GM12878 (cell line): Measurements from ENCODE around the gene ZCCHC4. TPM values are rescaled to one million over a fixed set of nuclear protein-coding genes. Genes with fewer than 3 reads are reported as not detected.

Experiments
- ATAC-seq: fragments of 200-7000 bp; cut with Tn5 transposase; 3 replicates; pipeline ENCODE4 v1.9.1; 2020; ENCODE audit warnings: mild to moderate bottlenecking, moderate library complexity
- BruUV-seq: library from RNA; stranded (reverse); fragments of 400-500 nt; replicated peaks from 2 replicates; lab custom pipeline; 2021; lab: Mats Ljungman, UMichigan
- CTCF ChIA-PET: fragments of 300-600 bp; sonication (Branson Sonifier 250); formaldehyde crosslinking; extraction: SDS; loops from one replicate; lab custom pipeline; 2021; ENCODE audit warnings: inconsistent platforms; lab: Yijun Ruan, JAX
- POLR2A ChIA-PET: fragments of 350-600 bp; formaldehyde crosslinking; extraction: SDS; loops from one replicate; lab custom pipeline; 2021; ENCODE audit warnings: inconsistent platforms; lab: Charles Lee
- RAD21 ChIA-PET: fragments of 300-600 bp; sonication (Branson Sonifier 250); formaldehyde crosslinking; loops from one replicate; lab custom pipeline; 2023; ENCODE audit warnings: antibody characterized with exemption; ENCODE audit not compliant: unreplicated experiment; lab: Charles Lee
- SMC1A ChIA-PET: fragments of 300-600 bp; sonication (Branson Sonifier 250); formaldehyde crosslinking; loops from one replicate; lab custom pipeline; 2023; ENCODE audit not compliant: unreplicated experiment, uncharacterized antibody; lab: Charles Lee
- DNase-seq: peaks from one replicate; pipeline ENCODE4 v3.0.0-alpha.2; 2011; ENCODE audit warnings: low read depth, low spot score
- FAIRE-seq: peaks from 3 replicates; lab custom pipeline; 2011; peaks lifted over from hg19 to GRCh38; lab: Jason Lieb, UNC
- H2AFZ ChIP-seq: 2 replicates; pipeline ENCODE4 v1.6.0; 2011; ENCODE audit warnings: low read depth, low read length, control low read depth; ENCODE audit not compliant: control insufficient read depth
- H3K27ac ChIP-seq: 2 replicates; pipeline ENCODE4 v1.5.1; 2011; ENCODE audit warnings: control low read depth; ENCODE audit not compliant: control insufficient read depth, insufficient read depth
- H3K27me3 ChIP-seq, 2 experiments: replicated peaks in 1 of 2; 2 replicates each; pipeline versions ENCODE4 v1.6.0 to v1.6.1; 2011; ENCODE audit warnings: low read length in 1 of 2; ENCODE audit not compliant: control insufficient read depth in 2 of 2, insufficient read depth in 2 of 2
- H3K36me3 ChIP-seq, 2 experiments: 2 replicates each; pipeline ENCODE4 v1.5.1; 2011; ENCODE audit warnings: low read length in 1 of 2; ENCODE audit not compliant: control insufficient read depth in 2 of 2, insufficient read depth in 2 of 2
- H3K4me1 ChIP-seq: 2 replicates; pipeline ENCODE4 v1.6.1; 2011; ENCODE audit warnings: mild to moderate bottlenecking, low read length, moderate library complexity, mixed read lengths; ENCODE audit not compliant: control insufficient read depth, insufficient read depth
- H3K4me2 ChIP-seq: 2 replicates; pipeline ENCODE4 v1.6.0; 2011; ENCODE audit warnings: control low read depth; ENCODE audit not compliant: control insufficient read depth, insufficient read depth
- H3K4me3 ChIP-seq: fragments of 200-600 bp; sonication (generic); 2 replicates; pipeline ENCODE4 v1.5.1; 2016
- H3K79me2 ChIP-seq: 2 replicates; pipeline ENCODE4 v1.6.0; 2011; ENCODE audit warnings: low read length; ENCODE audit not compliant: control insufficient read depth, insufficient read depth
- H3K9ac ChIP-seq: 2 replicates; pipeline ENCODE4 v1.8.0; 2011; ENCODE audit warnings: low read length, control low read depth, mixed read lengths; ENCODE audit not compliant: control insufficient read depth, insufficient read depth
- H3K9me3 ChIP-seq: replicated peaks from 3 replicates; pipeline ENCODE4 v1.5.1; 2011; ENCODE audit warnings: mild to moderate bottlenecking, low read length; ENCODE audit not compliant: control insufficient read depth, insufficient read depth
- H4K20me1 ChIP-seq: 2 replicates; pipeline ENCODE4 v1.6.0; 2011; ENCODE audit not compliant: control insufficient read depth, insufficient read depth
- WGBS: methylation state at CpG from one replicate; pipeline ENCODE4 v1.1.6; 2016; ENCODE audit warnings: low lambda C conversion rate; ENCODE audit not compliant: insufficient replicate concordance, insufficient coverage; ENCODE audit errors: missing lambda C conversion rate; 5-methylcytosine and 5-hydroxymethylcytosine counted together
- in situ Hi-C: fragments of 300-500 bp; cut with MboI; formaldehyde crosslinking; loops from 9 replicates; pipeline ENCODE4 v1.14.3; 2018; ENCODE audit warnings: mixed read lengths
- intact Hi-C: fragments of 100-400 bp; cut with micrococcal nuclease; formaldehyde crosslinking; loops from one replicate; pipeline ENCODE4 v1.14.2; 2022; ENCODE audit not compliant: unreplicated experiment
- polyA plus RNA-seq, 11 experiments: library from polyadenylated mRNA; depleted of rRNA in 4 of 11; unstranded in 6 of 11; stranded (reverse) in 5 of 11; fragments of >200 nt; fragmentation: Nextera tagmentation in 4 of 11; fragmentation: Illumina TruSeq in 1 of 11; extraction: Ambion mirVana in 4 of 11; extraction: Trizol in 1 of 11; gene quantifications; 1 replicate in 1 of 11; 2 replicates in 10 of 11; pipeline versions ENCODE4 v1.2.1 to v1.2.3, GENCODE V29; 2011 to 2016; ENCODE audit warnings: inconsistent platforms in 2 of 11, missing spikeins in 2 of 11, low read depth in 1 of 11
- total RNA-seq, 4 experiments: library from RNA; depleted of rRNA in 3 of 4; stranded (reverse); fragments of >200 nt in 3 of 4; fragmentation: Illumina TruSeq in 1 of 4; extraction: Trizol in 1 of 4; gene quantifications; 2 replicates each; pipeline versions ENCODE4 v1.2.1 to v1.2.3, GENCODE V29; 2013 to 2021
- TF ChIP-seq, protein P1 (sequence below): fragments of 450-650 bp; IDR thresholded peaks from 2 replicates; pipeline ENCODE4 v1.6.1; 2017; ENCODE audit warnings: mild to moderate bottlenecking, moderate library complexity

The ZCCHC4 gene
- total and polyA plus RNA-seq, 10 of the 15 experiments (the other 5 are each of a cell fraction or from before 2014, with no cell fraction given): 3.2 to 17.7 (median 12.7) TPM

DNA sequence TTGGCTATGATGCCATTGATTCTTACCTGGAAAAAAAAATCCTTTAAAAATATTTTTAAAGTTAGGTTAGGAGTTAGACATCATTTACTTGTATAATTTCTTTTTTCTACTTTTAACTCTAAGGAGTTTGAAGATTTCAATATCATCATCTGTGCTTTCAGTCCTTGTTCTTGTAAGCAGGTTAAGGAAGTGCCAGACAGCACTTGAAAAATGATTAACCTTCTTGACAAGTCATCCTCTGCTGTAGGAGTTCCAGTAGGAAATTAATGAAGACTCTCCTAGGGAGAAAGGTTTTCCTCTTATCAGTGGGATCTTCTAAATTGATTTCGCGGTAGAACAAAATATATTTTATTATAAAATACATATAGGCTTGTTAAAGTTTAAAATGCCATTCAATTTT, 35.4 kb downstream of the ZCCHC4 start:
- no peaks in the 10 kb centered on the region for H4K20me1 ChIP-seq
- H2AFZ ChIP-seq: no peak overlapping the region
- FAIRE-seq: no peak
- in situ Hi-C loops: no loop called here
- TF ChIP-seq, protein P1, sequence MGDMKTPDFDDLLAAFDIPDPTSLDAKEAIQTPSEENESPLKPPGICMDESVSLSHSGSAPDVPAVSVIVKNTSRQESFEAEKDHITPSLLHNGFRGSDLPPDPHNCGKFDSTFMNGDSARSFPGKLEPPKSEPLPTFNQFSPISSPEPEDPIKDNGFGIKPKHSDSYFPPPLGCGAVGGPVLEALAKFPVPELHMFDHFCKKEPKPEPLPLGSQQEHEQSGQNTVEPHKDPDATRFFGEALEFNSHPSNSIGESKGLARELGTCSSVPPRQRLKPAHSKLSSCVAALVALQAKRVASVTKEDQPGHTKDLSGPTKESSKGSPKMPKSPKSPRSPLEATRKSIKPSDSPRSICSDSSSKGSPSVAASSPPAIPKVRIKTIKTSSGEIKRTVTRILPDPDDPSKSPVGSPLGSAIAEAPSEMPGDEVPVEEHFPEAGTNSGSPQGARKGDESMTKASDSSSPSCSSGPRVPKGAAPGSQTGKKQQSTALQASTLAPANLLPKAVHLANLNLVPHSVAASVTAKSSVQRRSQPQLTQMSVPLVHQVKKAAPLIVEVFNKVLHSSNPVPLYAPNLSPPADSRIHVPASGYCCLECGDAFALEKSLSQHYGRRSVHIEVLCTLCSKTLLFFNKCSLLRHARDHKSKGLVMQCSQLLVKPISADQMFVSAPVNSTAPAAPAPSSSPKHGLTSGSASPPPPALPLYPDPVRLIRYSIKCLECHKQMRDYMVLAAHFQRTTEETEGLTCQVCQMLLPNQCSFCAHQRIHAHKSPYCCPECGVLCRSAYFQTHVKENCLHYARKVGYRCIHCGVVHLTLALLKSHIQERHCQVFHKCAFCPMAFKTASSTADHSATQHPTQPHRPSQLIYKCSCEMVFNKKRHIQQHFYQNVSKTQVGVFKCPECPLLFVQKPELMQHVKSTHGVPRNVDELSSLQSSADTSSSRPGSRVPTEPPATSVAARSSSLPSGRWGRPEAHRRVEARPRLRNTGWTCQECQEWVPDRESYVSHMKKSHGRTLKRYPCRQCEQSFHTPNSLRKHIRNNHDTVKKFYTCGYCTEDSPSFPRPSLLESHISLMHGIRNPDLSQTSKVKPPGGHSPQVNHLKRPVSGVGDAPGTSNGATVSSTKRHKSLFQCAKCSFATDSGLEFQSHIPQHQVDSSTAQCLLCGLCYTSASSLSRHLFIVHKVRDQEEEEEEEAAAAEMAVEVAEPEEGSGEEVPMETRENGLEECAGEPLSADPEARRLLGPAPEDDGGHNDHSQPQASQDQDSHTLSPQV: no peak
- 100% methylated on average over 2 of the region's 2 CpGs for WGBS
- H3K4me2 ChIP-seq: no peak overlapping the region
- intact Hi-C loops: no loop called here
- no peak overlapping the region for H3K4me3 ChIP-seq
- ChIA-PET SMC1A (interaction anchor here (1.8 kb wide), 1 partner anchor 18 kb away, joined by 5 read pairs; no protein-coding TSS in a partner anchor), RAD21 (interaction anchor here (2.1 kb wide), 1 partner anchor 36 kb away, joined by 7 read pairs; the partner anchor contains the start of gene ZCCHC4), CTCF (no interaction called here), POLR2A (no interaction called here)
- ATAC-seq: no peak
- H3K79me2 ChIP-seq: no peaks in the 10 kb centered on the region
- no peak for DNase-seq
- no peaks in the 10 kb centered on the region; a peak in 1 of 4 replicates for H3K36me3 ChIP-seq
- no peaks in the 10 kb centered on the region for H3K4me1 ChIP-seq
- H3K27me3 ChIP-seq: no peaks in the 10 kb centered on the region
- no peak overlapping the region for H3K9ac ChIP-seq
- no peaks in the 10 kb centered on the region for H3K9me3 ChIP-seq
- no TSS peak for BruUV-seq
- no peak overlapping the region for H3K27ac ChIP-seq
